ENCODE measurements around the gene CREB3.

The CREB3 gene

DNA sequence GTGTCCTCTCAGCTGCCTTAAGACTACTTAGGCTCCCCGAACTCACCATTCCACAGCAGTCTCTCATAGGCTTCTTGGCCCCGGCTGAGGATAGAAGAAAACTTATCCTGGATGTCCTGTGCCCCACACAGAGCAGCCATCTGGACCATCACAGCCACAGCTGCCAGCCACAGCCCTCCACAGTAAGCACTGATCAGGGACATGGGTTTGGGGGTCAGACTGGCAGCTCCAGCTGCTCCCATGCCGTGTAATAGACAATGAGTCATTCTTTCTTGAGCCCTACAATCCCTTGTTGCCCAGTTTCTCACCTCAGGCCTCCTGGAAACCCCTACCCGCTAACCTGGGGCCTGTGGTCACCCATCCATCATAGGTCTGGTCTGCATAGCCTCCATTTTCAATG, 5.7 kb downstream of the CREB3 start:
- H3K4me3 ChIP-seq (replicated peaks; ENCODE audit: low read depth, low read length) = no peak overlapping the region
- no peak for DNase-seq (ENCODE audit: low read depth)
- TF ChIP-seq, protein P1, sequence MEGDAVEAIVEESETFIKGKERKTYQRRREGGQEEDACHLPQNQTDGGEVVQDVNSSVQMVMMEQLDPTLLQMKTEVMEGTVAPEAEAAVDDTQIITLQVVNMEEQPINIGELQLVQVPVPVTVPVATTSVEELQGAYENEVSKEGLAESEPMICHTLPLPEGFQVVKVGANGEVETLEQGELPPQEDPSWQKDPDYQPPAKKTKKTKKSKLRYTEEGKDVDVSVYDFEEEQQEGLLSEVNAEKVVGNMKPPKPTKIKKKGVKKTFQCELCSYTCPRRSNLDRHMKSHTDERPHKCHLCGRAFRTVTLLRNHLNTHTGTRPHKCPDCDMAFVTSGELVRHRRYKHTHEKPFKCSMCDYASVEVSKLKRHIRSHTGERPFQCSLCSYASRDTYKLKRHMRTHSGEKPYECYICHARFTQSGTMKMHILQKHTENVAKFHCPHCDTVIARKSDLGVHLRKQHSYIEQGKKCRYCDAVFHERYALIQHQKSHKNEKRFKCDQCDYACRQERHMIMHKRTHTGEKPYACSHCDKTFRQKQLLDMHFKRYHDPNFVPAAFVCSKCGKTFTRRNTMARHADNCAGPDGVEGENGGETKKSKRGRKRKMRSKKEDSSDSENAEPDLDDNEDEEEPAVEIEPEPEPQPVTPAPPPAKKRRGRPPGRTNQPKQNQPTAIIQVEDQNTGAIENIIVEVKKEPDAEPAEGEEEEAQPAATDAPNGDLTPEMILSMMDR (IDR thresholded peaks at IDR 0.05; ENCODE audit: low read length, missing control alignments) = no peak

DNA sequence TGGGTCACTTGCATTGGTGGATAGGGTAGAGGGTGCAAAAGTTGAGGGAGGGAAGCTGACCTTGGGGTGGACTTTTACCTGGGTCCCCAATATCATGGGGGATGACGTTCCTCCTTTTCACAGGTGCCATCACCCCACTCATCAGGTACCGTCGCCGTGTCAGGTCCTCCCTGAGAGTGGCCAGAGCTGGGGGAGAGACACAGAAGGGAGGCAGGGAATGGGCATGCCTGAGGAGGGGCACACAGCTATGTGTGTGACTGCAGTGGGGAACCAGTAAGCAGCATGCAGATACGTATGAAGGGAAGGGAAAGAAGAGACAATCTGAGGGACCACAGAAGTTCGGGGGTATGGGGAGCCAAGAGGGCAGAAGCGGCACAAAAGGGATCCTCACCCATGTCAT, 6.5 kb downstream of the CREB3 start:
- no peak for DNase-seq (ENCODE audit: low read depth)
- no peak overlapping the region for H3K4me3 ChIP-seq (replicated peaks; ENCODE audit: low read depth, low read length)
- TF ChIP-seq, protein P1 (IDR thresholded peaks at IDR 0.05; ENCODE audit: low read length, missing control alignments) = no peak

DNA sequence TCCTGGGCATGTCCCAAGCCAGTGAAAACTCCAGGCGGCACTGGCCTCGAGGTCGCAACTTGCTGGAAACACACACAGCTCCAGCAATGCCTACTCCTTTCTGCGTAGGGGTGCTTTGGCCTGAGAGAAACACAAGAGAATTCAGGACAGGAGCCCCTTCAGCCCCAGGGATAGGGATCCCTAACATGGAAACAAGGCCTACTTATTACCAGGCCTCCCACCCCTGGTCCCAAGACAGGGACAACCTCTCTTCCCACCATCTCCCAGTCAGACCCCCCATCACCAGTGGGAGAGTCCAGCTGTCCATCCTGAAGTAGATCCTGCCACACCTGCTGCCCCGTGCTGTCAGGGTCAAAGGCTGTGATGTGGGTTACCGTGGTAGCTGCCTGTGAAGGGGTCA, 7.8 kb downstream of the CREB3 start:
- H3K4me3 ChIP-seq (replicated peaks; ENCODE audit: low read depth, low read length) = no peak overlapping the region
- no peak for DNase-seq (ENCODE audit: low read depth)
- TF ChIP-seq, protein P1 (IDR thresholded peaks at IDR 0.05; ENCODE audit: low read length, missing control alignments) = no peak

DNA sequence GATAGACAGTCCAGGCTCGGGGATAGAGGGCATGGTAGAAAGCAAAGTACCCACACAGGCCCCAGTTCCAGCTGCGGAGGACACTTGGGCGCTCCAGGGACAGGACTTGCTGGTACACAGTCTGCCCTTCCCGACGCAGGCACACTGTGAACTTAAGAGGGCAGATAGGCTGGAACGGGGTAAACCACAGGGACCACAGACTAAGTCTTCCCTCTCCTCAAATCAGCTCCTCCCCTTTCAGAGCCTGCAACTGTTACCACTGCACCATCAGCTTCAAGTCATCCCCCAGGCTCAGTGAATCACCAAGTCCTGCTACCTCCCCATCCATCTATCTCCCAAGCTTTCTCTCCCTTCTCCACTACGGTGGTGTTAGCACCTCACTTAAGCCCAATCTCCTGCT, 9.3 kb downstream of the CREB3 start:
- DNase-seq (ENCODE audit: low read depth) = no peak
- H3K4me3 ChIP-seq (replicated peaks; ENCODE audit: low read depth, low read length) = no peak overlapping the region
- TF ChIP-seq, protein P1 (IDR thresholded peaks at IDR 0.05; ENCODE audit: low read length, missing control alignments) = no peak

DNA sequence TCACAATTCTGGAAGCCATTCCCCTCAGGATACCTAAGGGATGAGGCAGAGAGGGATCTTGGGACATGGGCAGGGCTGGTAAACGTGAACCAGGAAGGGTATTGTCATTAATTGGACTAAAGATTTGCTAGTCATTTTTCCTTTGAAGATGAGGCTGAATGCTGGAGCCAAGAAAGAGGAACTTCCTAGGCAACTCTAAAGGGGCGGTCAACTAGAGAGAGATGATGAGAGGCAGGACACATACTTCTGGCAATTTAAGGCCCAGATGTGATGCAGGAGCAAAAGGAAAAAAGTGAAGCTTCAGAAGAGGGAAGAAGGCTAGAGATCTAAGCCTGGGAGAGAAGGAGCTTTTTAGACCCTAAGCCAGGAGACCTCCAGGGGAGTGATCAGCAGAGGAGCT, 11.0 kb downstream of the CREB3 start:
- no peak overlapping the region for H3K4me3 ChIP-seq (replicated peaks; ENCODE audit: low read depth, low read length)
- TF ChIP-seq, protein P1 (IDR thresholded peaks at IDR 0.05; ENCODE audit: low read length, missing control alignments) = no peak

DNA sequence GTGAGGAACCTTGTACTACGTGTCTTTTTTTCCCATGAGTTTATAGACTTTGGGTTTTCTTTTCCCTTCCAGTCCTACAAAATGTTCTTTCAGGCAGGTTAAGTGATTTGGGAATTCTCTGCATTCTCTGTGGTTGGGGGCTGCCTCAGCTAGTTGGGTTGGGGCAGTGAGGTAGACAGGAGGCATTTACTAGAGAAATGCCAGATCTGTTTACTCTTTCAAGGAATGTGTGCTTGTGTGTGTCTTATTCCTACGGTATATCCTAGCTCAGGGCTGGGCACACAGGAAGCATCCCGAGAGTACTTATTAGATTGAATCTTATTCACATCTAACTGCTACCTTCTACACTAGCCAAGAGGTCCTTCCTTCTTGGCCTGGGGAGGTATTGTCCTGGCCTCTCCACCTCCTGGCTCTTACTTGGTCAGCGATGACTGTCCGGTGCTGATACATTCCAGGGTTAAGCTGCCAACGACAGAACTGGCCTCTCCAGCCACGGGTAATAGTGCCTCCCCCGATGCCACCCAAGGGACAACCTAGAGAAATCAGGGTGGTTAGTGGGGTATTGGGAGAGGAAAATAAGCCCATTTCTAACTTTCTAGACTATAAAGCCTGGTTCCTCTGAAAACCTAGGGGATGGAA, 11.5 kb downstream of the CREB3 start:
- DNase-seq (ENCODE audit: low read depth) = no peak
- H3K4me3 ChIP-seq (replicated peaks; ENCODE audit: low read depth, low read length) = no peak overlapping the region
- TF ChIP-seq, protein P1 (IDR thresholded peaks at IDR 0.05; ENCODE audit: low read length, missing control alignments) = no peak

More for the DNA sequence above, 11.0 kb downstream of the CREB3 start:
- DNase-seq (ENCODE audit: low read depth) = no peak

DNA sequence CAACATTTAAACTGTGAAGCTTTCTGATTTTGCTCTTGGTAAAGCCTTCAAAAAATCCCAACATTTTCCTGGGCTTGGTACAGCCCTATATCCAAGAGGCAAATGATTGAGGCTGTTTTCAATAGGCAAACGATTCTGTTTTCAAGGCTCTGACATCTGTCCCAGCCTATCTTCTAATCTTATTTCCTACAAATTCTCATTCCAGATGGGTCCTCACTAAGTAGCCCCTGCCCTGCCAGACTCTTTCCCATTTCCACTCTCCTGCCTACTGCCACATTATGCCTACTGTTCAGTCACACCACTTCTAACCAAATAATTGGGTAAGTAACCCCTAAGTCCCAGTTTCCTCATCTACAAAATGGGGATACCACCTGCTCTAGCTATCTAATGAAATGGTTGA, 13.1 kb downstream of the CREB3 start:
- TF ChIP-seq, protein P1 (IDR thresholded peaks at IDR 0.05; ENCODE audit: low read length, missing control alignments) = no peak
- peak overlapping the region; percentile 12 for H3K4me3 ChIP-seq (replicated peaks; ENCODE audit: low read depth, low read length)
- DNase-seq (ENCODE audit: low read depth) = no peak

Measured in fibroblast of pulmonary artery (primary cell).